Neuronal stem cell (in vitro differentiated cells): Measurements from ENCODE around the gene MRPL12.

Experiments used
- DNase-seq: peaks from one replicate; pipeline ENCODE4 v3.0.0-alpha.2; 2013; ENCODE audit warnings: low spot score
- H2AFZ ChIP-seq: one replicate; pipeline ENCODE4 v1.6.1; 2013; ENCODE audit warnings: mild to moderate bottlenecking, low read length, inconsistent platforms
- H2AK5ac ChIP-seq: 2 replicates; pipeline ENCODE4 v1.6.1; 2013; ENCODE audit warnings: low read depth, mild to moderate bottlenecking, inconsistent platforms, low read length, moderate library complexity, mixed read lengths
- H2BK120ac ChIP-seq: 2 replicates; pipeline ENCODE4 v1.6.1; 2013; ENCODE audit warnings: low read depth, mild to moderate bottlenecking, inconsistent platforms, low read length, moderate library complexity, mixed read lengths
- H2BK12ac ChIP-seq: one replicate; pipeline ENCODE4 v1.6.1; 2013; ENCODE audit warnings: low read length, inconsistent platforms
- H2BK15ac ChIP-seq: 2 replicates; pipeline ENCODE4 v1.6.1; 2013; ENCODE audit warnings: mild to moderate bottlenecking, low read length, inconsistent platforms, mixed read lengths
- H2BK5ac ChIP-seq: one replicate; pipeline ENCODE4 v1.6.1; 2013; ENCODE audit warnings: inconsistent platforms, mild to moderate bottlenecking, low read length, moderate library complexity
- H3K14ac ChIP-seq: one replicate; pipeline ENCODE4 v1.6.1; 2013; ENCODE audit warnings: low read length, inconsistent platforms
- H3K18ac ChIP-seq: 2 replicates; pipeline ENCODE4 v1.6.1; 2013; ENCODE audit warnings: low read length, inconsistent platforms
- H3K23ac ChIP-seq: 2 replicates; pipeline ENCODE4 v1.6.1; 2013; ENCODE audit warnings: low read depth, mild to moderate bottlenecking, mixed read lengths, low read length, inconsistent platforms; ENCODE audit not compliant: poor library complexity
- H3K27ac ChIP-seq: replicated peaks from 3 replicates; pipeline ENCODE4 v1.5.1; 2013; ENCODE audit warnings: low read length, inconsistent platforms
- H3K27me3 ChIP-seq, 3 experiments: 2 replicates each; pipeline ENCODE4 v1.6.1; 2013; ENCODE audit warnings: low read length in 3 of 3, mild to moderate bottlenecking in 2 of 3, inconsistent platforms in 1 of 3, low read depth in 1 of 3, mixed read lengths in 1 of 3, moderate library complexity in 1 of 3; ENCODE audit not compliant: control insufficient read depth in 3 of 3, insufficient read depth in 3 of 3
- H3K36me3 ChIP-seq, 2 donors: replicated peaks in 1 of 2; 2 replicates each; pipeline ENCODE4 v1.6.1; 2013; ENCODE audit warnings: low read length in 2 of 2; ENCODE audit not compliant: control insufficient read depth in 2 of 2, insufficient read depth in 2 of 2
- H3K4ac ChIP-seq: 2 replicates; pipeline ENCODE4 v1.6.1; 2013; ENCODE audit warnings: inconsistent platforms, mild to moderate bottlenecking, low read length, moderate library complexity
- H3K4me1 ChIP-seq, 2 donors: 1 replicate in 1 of 2; 2 replicates in 1 of 2; pipeline ENCODE4 v1.6.1; 2013; ENCODE audit warnings: low read length in 2 of 2, low read depth in 1 of 2; ENCODE audit not compliant: control insufficient read depth in 2 of 2, insufficient read depth in 1 of 2
- H3K4me2 ChIP-seq: one replicate; pipeline ENCODE4 v1.6.1; 2013; ENCODE audit warnings: mild to moderate bottlenecking, low read length, inconsistent platforms; ENCODE audit not compliant: insufficient read depth, poor library complexity, severe bottlenecking
- H3K4me3 ChIP-seq, 2 donors: 2 replicates each; pipeline ENCODE4 v1.5.1; 2013; ENCODE audit warnings: low read length in 2 of 2, mild to moderate bottlenecking in 2 of 2, inconsistent platforms in 1 of 2, moderate library complexity in 1 of 2
- H3K79me1 ChIP-seq: one replicate; pipeline ENCODE4 v1.6.1; 2013; ENCODE audit warnings: low read depth, mild to moderate bottlenecking, inconsistent platforms, low read length, moderate library complexity
- H3K9ac ChIP-seq: one replicate; pipeline ENCODE4 v1.6.1; 2013; ENCODE audit warnings: mild to moderate bottlenecking, low read depth, low read length, inconsistent platforms; ENCODE audit not compliant: poor library complexity
- H3K9me3 ChIP-seq, 2 donors: replicated peaks in 1 of 2; 2 replicates each; pipeline versions ENCODE3 to v1.6.1; 2013; ENCODE audit warnings: low read length in 2 of 2, mild to moderate bottlenecking in 2 of 2, inconsistent platforms in 1 of 2, low read depth in 1 of 2, mixed read lengths in 1 of 2, moderate library complexity in 1 of 2; ENCODE audit not compliant: control insufficient read depth in 2 of 2, insufficient read depth in 1 of 2
- H4K8ac ChIP-seq: one replicate; pipeline ENCODE4 v1.6.1; 2013; ENCODE audit warnings: low read depth, mild to moderate bottlenecking, inconsistent platforms, low read length, moderate library complexity
- H4K91ac ChIP-seq: one replicate; pipeline ENCODE4 v1.6.1; 2013; ENCODE audit warnings: low read length, low read depth, mild to moderate bottlenecking, inconsistent platforms; ENCODE audit not compliant: poor library complexity
- WGBS, 2 donors: extraction: QIAGEN DNeasy Blood & Tissue Kit; methylation state at CpG; one replicate each; pipeline ENCODE4 v1.1.7; 2013; ENCODE audit warnings: missing lambda C conversion rate in 2 of 2, mixed read lengths in 1 of 2; ENCODE audit not compliant: insufficient read length in 2 of 2, insufficient replicate concordance in 1 of 2; ENCODE audit errors: extremely low coverage in 2 of 2; 5-methylcytosine and 5-hydroxymethylcytosine counted together

MRPL12 gene

DNA sequence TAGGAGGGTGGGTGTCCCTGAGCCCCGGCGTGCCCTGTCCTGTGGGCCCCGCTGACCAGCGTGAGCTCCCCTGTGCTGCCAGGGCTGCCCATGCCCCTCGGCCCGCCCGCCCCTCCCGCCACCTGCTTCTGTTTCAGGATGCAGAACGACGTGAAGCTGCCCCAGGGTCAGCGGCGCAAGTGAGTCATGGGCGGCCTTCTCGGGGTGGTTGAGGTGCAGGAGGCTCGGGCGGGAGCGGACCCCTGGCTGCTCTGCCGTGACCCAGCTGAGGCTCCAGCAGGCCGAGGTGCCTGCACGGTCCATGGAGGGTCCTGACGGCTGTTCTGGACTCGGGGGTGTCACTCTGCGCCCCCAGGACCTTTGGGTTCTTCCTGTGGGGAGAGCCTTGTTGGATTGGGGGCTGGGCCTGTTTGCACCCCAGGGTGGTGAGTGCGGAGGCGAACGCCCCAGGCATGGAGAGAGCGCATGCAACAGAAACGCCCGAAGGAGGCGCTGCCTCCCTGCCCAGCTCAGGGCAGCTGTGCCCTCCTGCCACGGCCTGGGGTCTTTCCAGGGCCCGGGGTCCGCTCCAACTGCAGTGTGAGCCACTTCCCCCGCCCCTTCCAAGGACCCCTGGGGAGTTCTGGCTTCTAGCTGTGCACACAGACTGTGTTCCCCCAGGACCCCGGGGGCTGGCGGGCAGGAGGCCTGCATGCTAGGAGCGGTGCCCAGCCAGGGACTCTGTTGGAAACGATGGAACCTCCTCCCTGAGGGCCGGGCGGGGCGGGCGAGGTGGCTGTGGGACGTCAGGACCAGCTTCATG lies 12.9 kb downstream of the MRPL12 start:
- no peak overlapping the region for H2BK12ac ChIP-seq
- H4K8ac ChIP-seq, result no peak overlapping the region
- H3K36me3 ChIP-seq, result peaks cover 10 to 38% of the 10 kb centered on the region in 2 donors
- no peak for DNase-seq
- no peaks in the 10 kb centered on the region for H3K9me3 ChIP-seq
- H2BK15ac ChIP-seq, result no peak overlapping the region
- H2BK5ac ChIP-seq, result no peak overlapping the region
- no peak overlapping the region for H3K23ac ChIP-seq
- peak overlapping the region; percentile 21 for H3K9ac ChIP-seq
- H3K18ac ChIP-seq, result no peak overlapping the region
- peaks cover 17 to 19% of the 10 kb centered on the region in 2 donors for H3K4me1 ChIP-seq
- H3K14ac ChIP-seq, result no peak overlapping the region
- peaks cover 0 to 3% (median 0%) of the 10 kb centered on the region in 3 experiments for H3K27me3 ChIP-seq
- no peak overlapping the region for H4K91ac ChIP-seq
- no CpG with 5 or more reads among the region's 43 CpGs for WGBS, 2 donors
- no peak overlapping the region for H3K4me2 ChIP-seq
- no peak overlapping the region for H2AK5ac ChIP-seq
- no peak overlapping the region for H2BK120ac ChIP-seq
- H2AFZ ChIP-seq, result no peak overlapping the region
- H3K27ac ChIP-seq, result no peak overlapping the region
- no peak overlapping the region for H3K4me3 ChIP-seq
- H3K4ac ChIP-seq, result no peak overlapping the region
- H3K79me1 ChIP-seq, result peaks cover 26% of the 10 kb centered on the region

DNA sequence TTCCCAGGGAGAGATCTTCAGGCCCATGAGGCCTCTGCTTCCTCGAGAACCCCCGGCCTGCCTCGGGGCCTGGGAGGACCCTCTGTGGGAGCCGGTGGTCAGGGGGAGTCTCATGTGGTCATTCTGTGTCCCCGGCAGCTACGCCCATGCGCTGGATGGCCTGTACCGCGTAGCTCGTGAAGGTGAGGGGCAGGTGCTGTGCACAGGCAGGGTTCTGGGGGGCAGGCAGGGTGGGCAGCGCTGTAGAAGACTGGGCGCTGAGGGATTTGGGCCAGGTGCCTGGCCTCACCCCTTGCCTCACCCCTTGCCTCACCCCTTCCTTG lies 13.5 kb downstream of the MRPL12 start:
- peaks cover 10 to 38% of the 10 kb centered on the region in 2 donors for H3K36me3 ChIP-seq
- H3K79me1 ChIP-seq, result peaks cover 26% of the 10 kb centered on the region
- no peak overlapping the region for H3K27ac ChIP-seq
- no peak overlapping the region for H2BK5ac ChIP-seq
- no peak overlapping the region for H3K4ac ChIP-seq
- no peak overlapping the region for H3K4me2 ChIP-seq
- no peak overlapping the region for H2BK15ac ChIP-seq
- peaks cover 14 to 15% of the 10 kb centered on the region in 2 donors for H3K4me1 ChIP-seq
- no CpG with 5 or more reads among the region's 12 CpGs for WGBS, 2 donors
- H3K9me3 ChIP-seq, result no peaks in the 10 kb centered on the region
- H3K23ac ChIP-seq, result no peak overlapping the region
- no peak overlapping the region for H2BK120ac ChIP-seq
- DNase-seq, result no peak
- H3K14ac ChIP-seq, result no peak overlapping the region
- H4K8ac ChIP-seq, result no peak overlapping the region
- no peak overlapping the region for H2BK12ac ChIP-seq
- no peak overlapping the region for H3K9ac ChIP-seq
- H4K91ac ChIP-seq, result no peak overlapping the region
- no peak overlapping the region for H2AK5ac ChIP-seq
- no peaks in the 10 kb centered on the region for H3K27me3 ChIP-seq
- H3K4me3 ChIP-seq, result no peak overlapping the region
- no peak overlapping the region for H2AFZ ChIP-seq
- no peak overlapping the region for H3K18ac ChIP-seq

DNA sequence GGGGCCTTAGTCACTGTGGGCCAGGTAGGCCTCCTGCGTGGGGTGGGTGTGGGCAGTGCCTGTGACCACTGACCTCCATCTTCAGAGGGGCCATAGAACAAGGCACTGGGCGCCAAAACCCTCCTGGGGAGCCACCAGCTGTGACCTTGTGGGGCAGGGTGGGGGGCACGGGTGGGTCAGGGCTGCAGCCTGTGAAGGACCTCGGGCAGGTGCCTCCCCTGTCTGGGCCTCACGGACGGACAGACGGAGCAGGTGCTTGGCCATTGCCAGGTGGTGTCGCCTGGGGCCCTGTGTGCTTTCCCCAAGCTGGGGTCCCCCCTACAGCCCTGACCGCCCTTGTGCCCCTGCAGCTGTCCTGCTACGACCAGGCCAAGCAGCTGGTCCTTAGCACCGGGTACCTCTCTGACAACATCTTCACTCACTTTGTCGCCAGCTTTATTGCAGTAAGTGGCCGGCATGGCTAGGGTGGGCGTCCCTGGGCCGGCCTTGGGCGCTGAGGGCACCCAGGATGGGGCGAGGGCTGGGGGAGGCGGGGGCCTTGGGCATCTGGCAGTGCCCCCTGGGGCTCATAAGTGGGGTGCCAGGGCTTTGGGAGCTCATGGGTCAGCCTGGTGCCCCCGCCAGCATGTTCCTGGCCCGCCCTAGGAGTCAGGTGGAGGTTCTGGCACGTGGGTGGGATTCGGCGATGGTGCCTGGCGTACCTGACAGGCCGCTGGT lies 14.0 kb downstream of the MRPL12 start:
- Histone ChIP-seq H4K8ac (no peak overlapping the region), H3K4me1 (peaks cover 14 to 15% of the 10 kb centered on the region in 2 donors), H2BK15ac (no peak overlapping the region), H3K4me2 (no peak overlapping the region), H3K18ac (no peak overlapping the region), H3K9me3 (no peaks in the 10 kb centered on the region), H3K4ac (no peak overlapping the region), H4K91ac (no peak overlapping the region), H3K79me1 (peaks cover 26% of the 10 kb centered on the region), H2BK5ac (no peak overlapping the region), H2AFZ (no peak overlapping the region), H3K14ac (no peak overlapping the region), H2BK12ac (no peak overlapping the region), H2BK120ac (no peak overlapping the region), H3K27ac (no peak overlapping the region), H2AK5ac (no peak overlapping the region), H3K4me3 (peak overlapping the region in 1 of 2 donors; percentile 30), H3K36me3 (peaks cover 10 to 38% of the 10 kb centered on the region in 2 donors), H3K27me3 (no peaks in the 10 kb centered on the region), H3K23ac (no peak overlapping the region), H3K9ac (no peak overlapping the region)
- WGBS, 2 donors, result no CpG with 5 or more reads among the region's 25 CpGs
- no peak for DNase-seq

DNA sequence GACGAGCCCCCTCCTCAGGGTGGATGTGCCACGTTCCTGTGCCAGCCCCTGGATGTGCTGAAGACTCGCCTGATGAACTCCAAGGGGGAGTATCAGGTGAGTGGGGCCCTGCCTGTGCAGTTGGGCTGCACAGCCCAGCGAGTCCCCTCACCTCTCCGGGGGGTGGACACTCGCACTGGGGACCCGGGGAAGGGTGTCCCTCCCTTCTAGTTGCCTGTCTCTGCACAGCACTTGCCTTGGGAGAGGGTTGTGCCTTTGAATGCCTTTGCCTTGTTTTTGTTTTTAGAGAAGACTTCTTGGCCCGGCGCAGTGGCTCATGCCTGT lies 14.6 kb downstream of the MRPL12 start:
- no peak for DNase-seq
- peaks cover 24% of the 10 kb centered on the region for H3K79me1 ChIP-seq
- no peak overlapping the region for H3K23ac ChIP-seq
- H2BK15ac ChIP-seq, result no peak overlapping the region
- H3K4me2 ChIP-seq, result no peak overlapping the region
- H3K4me1 ChIP-seq, result peaks cover 12 to 14% of the 10 kb centered on the region in 2 donors
- no peak overlapping the region for H3K27ac ChIP-seq
- no peak overlapping the region for H4K91ac ChIP-seq
- no peak overlapping the region for H3K4ac ChIP-seq
- no peaks in the 10 kb centered on the region for H3K9me3 ChIP-seq
- no peaks in the 10 kb centered on the region for H3K27me3 ChIP-seq
- H2AFZ ChIP-seq, result no peak overlapping the region
- no peak overlapping the region for H4K8ac ChIP-seq
- H3K18ac ChIP-seq, result no peak overlapping the region
- no peak overlapping the region for H2BK5ac ChIP-seq
- H3K14ac ChIP-seq, result no peak overlapping the region
- H3K9ac ChIP-seq, result no peak overlapping the region
- peaks cover 10 to 38% of the 10 kb centered on the region in 2 donors for H3K36me3 ChIP-seq
- no peak overlapping the region for H2AK5ac ChIP-seq
- no peak overlapping the region for H2BK12ac ChIP-seq
- no CpG with 5 or more reads among the region's 9 CpGs for WGBS, 2 donors
- no peak overlapping the region for H3K4me3 ChIP-seq
- H2BK120ac ChIP-seq, result no peak overlapping the region
